ENCODE data around the gene MME. TPM values are rescaled to one million over a fixed set of nuclear protein-coding genes. Genes with fewer than 3 reads are reported as not detected.

The MME gene
- total RNA-seq, 2 donors from 2014 or later = 3.4 to 11.2 TPM

DNA sequence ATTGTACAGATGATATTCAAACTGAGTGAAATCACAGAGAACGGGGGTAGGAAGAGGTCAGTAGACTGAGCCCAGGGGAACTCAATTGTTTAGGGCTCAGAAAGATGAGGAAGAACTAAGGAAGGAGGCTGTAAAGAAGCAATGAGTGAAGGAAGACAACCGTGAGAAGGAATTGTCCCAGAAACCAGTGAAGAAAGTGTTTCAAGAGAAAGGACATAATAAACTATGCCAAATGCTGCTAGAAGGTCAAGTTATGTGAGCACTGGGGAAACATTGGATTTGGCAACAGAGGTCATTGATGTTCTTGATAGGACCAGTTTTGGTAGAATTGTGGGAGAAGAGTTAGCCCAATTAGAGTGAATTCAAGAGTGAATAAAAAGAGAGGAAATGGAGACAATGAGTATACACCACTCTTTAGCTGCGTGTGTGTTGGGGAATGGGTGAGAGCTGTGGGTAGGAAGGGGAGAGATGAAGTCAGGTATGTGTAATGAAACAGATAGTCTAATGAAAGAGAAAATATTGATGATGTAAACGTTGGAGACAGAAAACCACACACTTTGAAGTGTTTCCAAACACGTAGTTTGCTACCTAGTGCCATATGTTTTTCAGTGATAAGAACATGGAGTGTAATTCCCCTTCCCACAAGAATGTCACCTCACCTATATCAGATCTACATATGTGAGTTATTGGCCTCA is 42.5 kb upstream of the MME start:
- Histone ChIP-seq H3K9me3 (no peaks in the 10 kb centered on the region), H3K27ac (no peak overlapping the region), H3K36me3 (replicated peaks in 1 of 2; ENCODE audit: insufficient read depth in 1 of 2, low read depth in 2 of 2) (no peaks in the 10 kb centered on the region), H3K4me3 (no peak overlapping the region), H3K27me3 (no peaks in the 10 kb centered on the region), H3K4me1 (no peaks in the 10 kb centered on the region)
- ATAC-seq (no peak), DNase-seq (no peak)
- WGBS, 2 donors = 57% methylated on average over 5 of the region's 5 CpGs
- TF ChIP-seq, protein P1, sequence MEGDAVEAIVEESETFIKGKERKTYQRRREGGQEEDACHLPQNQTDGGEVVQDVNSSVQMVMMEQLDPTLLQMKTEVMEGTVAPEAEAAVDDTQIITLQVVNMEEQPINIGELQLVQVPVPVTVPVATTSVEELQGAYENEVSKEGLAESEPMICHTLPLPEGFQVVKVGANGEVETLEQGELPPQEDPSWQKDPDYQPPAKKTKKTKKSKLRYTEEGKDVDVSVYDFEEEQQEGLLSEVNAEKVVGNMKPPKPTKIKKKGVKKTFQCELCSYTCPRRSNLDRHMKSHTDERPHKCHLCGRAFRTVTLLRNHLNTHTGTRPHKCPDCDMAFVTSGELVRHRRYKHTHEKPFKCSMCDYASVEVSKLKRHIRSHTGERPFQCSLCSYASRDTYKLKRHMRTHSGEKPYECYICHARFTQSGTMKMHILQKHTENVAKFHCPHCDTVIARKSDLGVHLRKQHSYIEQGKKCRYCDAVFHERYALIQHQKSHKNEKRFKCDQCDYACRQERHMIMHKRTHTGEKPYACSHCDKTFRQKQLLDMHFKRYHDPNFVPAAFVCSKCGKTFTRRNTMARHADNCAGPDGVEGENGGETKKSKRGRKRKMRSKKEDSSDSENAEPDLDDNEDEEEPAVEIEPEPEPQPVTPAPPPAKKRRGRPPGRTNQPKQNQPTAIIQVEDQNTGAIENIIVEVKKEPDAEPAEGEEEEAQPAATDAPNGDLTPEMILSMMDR (IDR thresholded peaks at IDR 0.05) = no peak
- no peak for TF ChIP-seq POLR2A (IDR thresholded peaks at IDR 0.05)
- intact Hi-C loops (cut with DNase I) = no loop called here

DNA sequence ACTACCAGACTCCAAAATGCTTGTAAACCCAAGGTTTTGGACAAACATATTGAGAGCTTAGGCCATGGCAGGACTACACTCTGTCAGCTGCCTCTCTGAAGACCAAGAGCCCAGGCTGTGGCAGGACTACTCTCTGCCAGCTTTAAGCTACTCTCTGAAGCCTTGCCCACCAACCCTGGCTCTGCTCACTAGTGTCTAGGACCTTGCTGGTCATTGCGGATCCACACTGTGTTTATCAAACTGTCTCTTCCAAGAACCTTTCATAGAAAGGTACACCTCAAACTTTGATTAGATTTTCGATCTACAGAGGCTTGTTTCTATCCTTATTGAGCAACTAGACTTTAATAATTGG is 41.9 kb upstream of the MME start:
- Histone ChIP-seq H3K4me1 (no peaks in the 10 kb centered on the region), H3K9me3 (no peaks in the 10 kb centered on the region), H3K4me3 (no peak overlapping the region), H3K27me3 (no peaks in the 10 kb centered on the region), H3K27ac (no peak overlapping the region), H3K36me3 (replicated peaks in 1 of 2; ENCODE audit: insufficient read depth in 1 of 2, low read depth in 2 of 2) (no peaks in the 10 kb centered on the region)
- TF ChIP-seq POLR2A (IDR thresholded peaks at IDR 0.05) = no peak
- TF ChIP-seq, protein P1 (IDR thresholded peaks at IDR 0.05) = no peak
- intact Hi-C loops (cut with DNase I) = no loop called here
- ATAC-seq (no peak), DNase-seq (no peak)
- WGBS, 2 donors = 61 to 65% methylated on average over 2 of the region's 2 CpGs

DNA sequence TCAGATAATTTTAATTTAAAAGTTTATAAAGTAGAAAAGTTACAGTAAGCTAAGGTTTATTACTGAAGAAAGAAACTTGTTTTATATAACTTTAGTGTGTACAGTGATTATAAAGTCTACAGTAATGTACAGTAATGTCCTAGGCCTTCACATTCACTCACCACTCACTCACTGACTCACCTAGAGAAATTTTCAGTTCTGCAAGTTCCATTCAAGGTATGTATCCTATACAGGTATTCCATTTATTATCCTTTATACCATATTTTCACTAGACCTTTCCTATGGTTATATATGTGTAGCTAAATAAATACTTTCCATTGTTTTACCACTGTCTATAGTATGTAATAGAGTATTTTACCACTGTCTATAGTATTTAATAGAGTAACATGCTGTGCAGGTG is 33.2 kb upstream of the MME start:
- no peaks in the 10 kb centered on the region for H3K36me3 ChIP-seq (replicated peaks in 1 of 2; ENCODE audit: insufficient read depth in 1 of 2, low read depth in 2 of 2)
- H3K9me3 ChIP-seq = no peaks in the 10 kb centered on the region
- no peaks in the 10 kb centered on the region for H3K27me3 ChIP-seq
- no peak for TF ChIP-seq POLR2A (IDR thresholded peaks at IDR 0.05)
- TF ChIP-seq, protein P1 (IDR thresholded peaks at IDR 0.05) = no peak
- no peak for DNase-seq
- H3K4me1 ChIP-seq = no peaks in the 10 kb centered on the region
- H3K4me3 ChIP-seq = no peak overlapping the region
- no peak for ATAC-seq
- intact Hi-C loops (cut with DNase I) = no loop called here
- no peak overlapping the region for H3K27ac ChIP-seq

DNA sequence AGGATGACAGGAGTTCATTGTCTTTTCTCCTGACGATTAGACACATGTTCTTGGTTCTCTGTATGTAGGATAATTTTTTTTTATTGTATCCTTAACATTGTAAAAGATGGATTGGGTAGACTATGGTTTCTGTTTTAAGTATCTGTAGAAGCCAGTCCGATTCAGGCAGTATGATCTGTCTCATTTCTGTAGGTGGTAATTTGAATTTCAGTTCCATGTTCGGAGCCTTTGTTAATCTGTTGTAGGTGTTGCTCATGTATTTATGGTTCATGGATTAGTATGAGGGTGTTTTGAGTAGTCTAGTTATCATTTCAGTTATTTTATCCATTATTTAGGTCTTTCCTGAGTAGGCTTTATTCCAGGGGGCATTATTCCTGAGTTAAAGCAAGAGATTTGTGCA is 32.4 kb upstream of the MME start:
- H3K27me3 ChIP-seq = no peaks in the 10 kb centered on the region
- 67 to 84% methylated on average over 3 of the region's 3 CpGs for WGBS, 2 donors
- H3K4me1 ChIP-seq = no peaks in the 10 kb centered on the region
- H3K36me3 ChIP-seq (replicated peaks in 1 of 2; ENCODE audit: insufficient read depth in 1 of 2, low read depth in 2 of 2) = no peaks in the 10 kb centered on the region
- DNase-seq = no peak
- H3K4me3 ChIP-seq = no peak overlapping the region
- H3K27ac ChIP-seq = no peak overlapping the region
- intact Hi-C loops (cut with DNase I) = no loop called here
- ATAC-seq = no peak
- no peaks in the 10 kb centered on the region for H3K9me3 ChIP-seq
- no peak for TF ChIP-seq POLR2A (IDR thresholded peaks at IDR 0.05)

DNA sequence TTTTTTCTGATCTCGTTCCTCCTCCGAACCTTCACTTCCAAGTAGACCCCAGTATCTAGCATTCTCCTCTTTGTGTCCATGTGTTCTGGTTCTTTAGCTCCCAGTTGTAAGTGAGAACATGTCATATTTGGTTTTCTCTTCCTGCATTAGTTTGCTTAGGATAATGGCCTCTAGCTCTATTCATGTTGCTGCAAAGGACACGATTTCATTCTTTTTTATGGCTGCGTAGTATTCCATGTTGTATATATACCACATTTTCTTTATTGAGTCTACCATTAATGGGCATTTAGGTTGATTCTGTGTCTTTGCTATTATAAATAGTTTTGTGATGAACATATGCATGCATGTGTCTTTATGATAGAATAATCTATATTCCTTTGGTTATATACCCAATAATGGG is 30.2 kb upstream of the MME start:
- Histone ChIP-seq H3K9me3 (no peaks in the 10 kb centered on the region), H3K36me3 (replicated peaks in 1 of 2; ENCODE audit: insufficient read depth in 1 of 2, low read depth in 2 of 2) (no peaks in the 10 kb centered on the region), H3K27ac (no peak overlapping the region), H3K27me3 (no peaks in the 10 kb centered on the region), H3K4me3 (no peak overlapping the region), H3K4me1 (no peaks in the 10 kb centered on the region)
- TF ChIP-seq, protein P1 (IDR thresholded peaks at IDR 0.05) = no peak
- TF ChIP-seq POLR2A (IDR thresholded peaks at IDR 0.05) = no peak
- intact Hi-C loops (cut with DNase I) = no loop called here
- ATAC-seq (no peak), DNase-seq (no peak)
- 81 to 88% methylated on average over 4 of the region's 4 CpGs for WGBS, 2 donors

Measured in body of pancreas (tissue), 4 donors.